NCI-H226 (cell line): ENCODE measurements around the gene HSPBP1.
"Not testable (repeated sequence)": the region's sequence is repeated elsewhere in the genome, so short reads cannot be mapped to it uniquely, and the experiment has no call there.

ENCODE experiments used
- DNase-seq: peaks from one replicate; pipeline ENCODE4 v3.0.0-alpha.2; 2015

HSPBP1 gene

GRCh38 chr19:55279770-55280643 is at the start of gene HSPBP1:
TSS of gene HSPBP1 (minus strand) at chr19:55280110. CDS start at chr19:55279608, 502 bp downstream.
- DNase-seq, result peak; percentile 98

GRCh38 chr19:55328774-55329318 is 48.9 kb upstream of the HSPBP1 start:
- not testable (repeated sequence) for DNase-seq

GRCh38 chr19:55325172-55325571 is 45.3 kb upstream of the HSPBP1 start, which contains the start of gene TMEM150B:
TSS of gene TMEM150B (minus strand) at chr19:55325341. CDS start at chr19:55321036, 4,305 bp downstream.
- DNase-seq, result no peak

GRCh38 chr19:55324662-55325061 is 44.8 kb upstream of the HSPBP1 start:
- DNase-seq, result no peak

GRCh38 chr19:55322204-55322885 is 42.4 kb upstream of the HSPBP1 start:
- DNase-seq, result no peak

- no peak for DNase-seq
Measured at GRCh38 chr19:55321466-55322137, 41.7 kb upstream of the HSPBP1 start.

- no peak for DNase-seq
Measured at GRCh38 chr19:55320844-55321419, 41.0 kb upstream of the HSPBP1 start.

- no peak for DNase-seq
Measured at GRCh38 chr19:55319785-55320184, 39.9 kb upstream of the HSPBP1 start.

GRCh38 chr19:55316646-55317045 is 36.7 kb upstream of the HSPBP1 start:
- no peak for DNase-seq

GRCh38 chr19:55315956-55316525 is 36.1 kb upstream of the HSPBP1 start:
- no peak for DNase-seq

GRCh38 chr19:55314396-55314795 is 34.5 kb upstream of the HSPBP1 start:
- DNase-seq, result no peak

GRCh38 chr19:55312621-55313512 is 33.0 kb upstream of the HSPBP1 start:
- DNase-seq, result no peak

GRCh38 chr19:55311797-55312196 is 31.9 kb upstream of the HSPBP1 start:
- no peak for DNase-seq

- DNase-seq, result no peak
Measured at GRCh38 chr19:55311397-55311796, 31.5 kb upstream of the HSPBP1 start.

- DNase-seq, result no peak
Measured at GRCh38 chr19:55310498-55310897, 30.6 kb upstream of the HSPBP1 start.

GRCh38 chr19:55309448-55309847 is 29.5 kb upstream of the HSPBP1 start:
- no peak for DNase-seq

- DNase-seq, result no peak
Measured at GRCh38 chr19:55308281-55308680, 28.4 kb upstream of the HSPBP1 start.

- no peak for DNase-seq
Measured at GRCh38 chr19:55306712-55307111, 26.8 kb upstream of the HSPBP1 start.

- no peak for DNase-seq
Measured at GRCh38 chr19:55305983-55306562, 26.2 kb upstream of the HSPBP1 start.

GRCh38 chr19:55305491-55305890 is 25.6 kb upstream of the HSPBP1 start:
- peak; percentile 40 for DNase-seq

- DNase-seq, result no peak
Measured at GRCh38 chr19:55304980-55305379, 25.1 kb upstream of the HSPBP1 start.
